Upper lobe of right lung (tissue), 1 donor: ENCODE data around the gene DOK1. TPM values are rescaled to one million over a fixed set of nuclear protein-coding genes. Genes with fewer than 3 reads are reported as not detected.
"Not testable (repeated sequence)": the region's sequence is repeated elsewhere in the genome, so short reads cannot be mapped to it uniquely, and the experiment has no call there.

ENCODE experiments used
- ATAC-seq: fragments of 200-7000 bp; cut with Tn5 transposase; one replicate; pipeline ENCODE4 v1.9.1; 2020; ENCODE audit warnings: mild to moderate bottlenecking, moderate library complexity
- DNase-seq: peaks from one replicate; pipeline ENCODE4 v3.0.0-alpha.2; 2020
- H3K27ac ChIP-seq: fragments of 200-600 bp; one replicate; pipeline ENCODE4 v1.8.0; 2022
- H3K27me3 ChIP-seq: fragments of 200-600 bp; one replicate; pipeline ENCODE4 v1.8.0; 2022; ENCODE audit warnings: mild to moderate bottlenecking
- H3K36me3 ChIP-seq: fragments of 200-600 bp; one replicate; pipeline ENCODE4 v1.8.0; 2022
- H3K4me1 ChIP-seq: fragments of 200-600 bp; one replicate; pipeline ENCODE4 v1.8.0; 2022
- H3K4me3 ChIP-seq: fragments of 200-600 bp; one replicate; pipeline ENCODE4 v1.8.0; 2022; ENCODE audit warnings: mild to moderate bottlenecking
- H3K9me3 ChIP-seq: fragments of 200-600 bp; one replicate; pipeline ENCODE4 v1.8.0; 2022
- CTCF ChIP-seq: fragments of 200-600 bp; IDR thresholded peaks from one replicate; pipeline ENCODE4 v1.8.0; 2022; ENCODE audit warnings: antibody characterized with exemption
- intact Hi-C: fragments of 100-400 bp; cut with DNase I; formaldehyde crosslinking; loops from one replicate; pipeline ENCODE4 v1.11.0; 2022
- total RNA-seq: library from RNA; stranded (reverse); fragmentation: NEBNext Ultra II Directional; extraction: Animal tissue kit (Norgen Biotek cat#: 25700); gene quantifications from one replicate; pipeline ENCODE4 v1.2.1, GENCODE V29; 2021
- donor health status: DM: no; HTN: yes; CAD: no; lungs with severe emphysema.

The DOK1 gene
- total RNA-seq, 1 donor from 2014 or later = 35.7 TPM

- ATAC-seq = no peak
- intact Hi-C loops = no loop called here
- H3K4me1 ChIP-seq = no peaks in the 10 kb centered on the region
Observed at GRCh38 chr2:74559912-74560311, 5.4 kb downstream of the DOK1 start.

GRCh38 chr2:74560591-74560990 is 6.1 kb downstream of the DOK1 start:
- intact Hi-C loops = no loop called here
- no peaks in the 10 kb centered on the region for H3K27me3 ChIP-seq
- no peaks in the 10 kb centered on the region for H3K4me1 ChIP-seq
- no peak overlapping the region for H3K4me3 ChIP-seq
- DNase-seq = no peak
- H3K9me3 ChIP-seq = no peaks in the 10 kb centered on the region
- no peak for ATAC-seq
- H3K36me3 ChIP-seq = no peaks in the 10 kb centered on the region
- no peak for TF ChIP-seq CTCF
- no peak overlapping the region for H3K27ac ChIP-seq

More at GRCh38 chr2:74559912-74560311, 5.4 kb downstream of the DOK1 start:
- DNase-seq = no peak
- Histone ChIP-seq H3K27me3 (no peaks in the 10 kb centered on the region), H3K27ac (no peak overlapping the region), H3K4me3 (no peak overlapping the region), H3K9me3 (no peaks in the 10 kb centered on the region), H3K36me3 (no peaks in the 10 kb centered on the region)
- no peak for TF ChIP-seq CTCF

- DNase-seq, intact Hi-C loops, H3K27me3 ChIP-seq, H3K36me3 ChIP-seq, ATAC-seq, H3K4me1 ChIP-seq, H3K27ac ChIP-seq, H3K9me3 ChIP-seq, H3K4me3 ChIP-seq: not testable (repeated sequence)
Observed at GRCh38 chr2:74561022-74561421, 6.5 kb downstream of the DOK1 start.

GRCh38 chr2:74562126-74562775 is 7.7 kb downstream of the DOK1 start:
- no peak for TF ChIP-seq CTCF
- intact Hi-C loops = no loop called here

GRCh38 chr2:74564222-74564621 is 9.7 kb downstream of the DOK1 start:
- no peak for TF ChIP-seq CTCF
- intact Hi-C loops = no loop called here
- Histone ChIP-seq H3K9me3 (no peaks in the 10 kb centered on the region), H3K4me3 (no peak overlapping the region), H3K4me1 (peaks cover 4% of the 10 kb centered on the region), H3K27ac (no peak overlapping the region), H3K36me3 (no peaks in the 10 kb centered on the region), H3K27me3 (no peaks in the 10 kb centered on the region)
- ATAC-seq (no peak), DNase-seq (no peak)

More at GRCh38 chr2:74562126-74562775, 7.7 kb downstream of the DOK1 start:
- Histone ChIP-seq H3K27me3 (no peaks in the 10 kb centered on the region), H3K36me3 (no peaks in the 10 kb centered on the region), H3K9me3 (no peaks in the 10 kb centered on the region), H3K27ac (no peak overlapping the region), H3K4me1 (peaks cover 4% of the 10 kb centered on the region), H3K4me3 (no peak overlapping the region)
- DNase-seq (no peak), ATAC-seq (no peak)

GRCh38 chr2:74566076-74566753 is 11.7 kb downstream of the DOK1 start:
- no peaks in the 10 kb centered on the region for H3K9me3 ChIP-seq
- no peaks in the 10 kb centered on the region for H3K27me3 ChIP-seq
- DNase-seq (no peak), ATAC-seq (no peak)
- no peak overlapping the region for H3K4me3 ChIP-seq
- no peaks in the 10 kb centered on the region for H3K36me3 ChIP-seq
- no peak overlapping the region for H3K27ac ChIP-seq
- H3K4me1 ChIP-seq = peaks cover 4% of the 10 kb centered on the region
- intact Hi-C loops = no loop called here
- no peak for TF ChIP-seq CTCF
